Heart left ventricle (tissue), 13 donors: ENCODE results near the gene ERBB4.

ENCODE experiments used
- POLR2A ChIP-seq, 2 donors: fragments of 450-650 bp; IDR thresholded peaks; one replicate each; pipeline ENCODE4 v1.6.1; 2017; ENCODE audit warnings: antibody characterized with exemption in 2 of 2, mild to moderate bottlenecking in 2 of 2, moderate library complexity in 2 of 2
- TF ChIP-seq, protein P1 (sequence below), 12 donors: fragments of 200-600 bp; sonication (generic) in 4 of 12; IDR thresholded peaks; one replicate each; pipeline versions ENCODE4 v1.5.0 to v1.8.0; 2018 to 2022; ENCODE audit warnings: antibody characterized with exemption in 12 of 12, mild to moderate bottlenecking in 5 of 12
- donor health status: ischemic (EF 13 %, LVEDD 7.1; RV severe dilation, severe dysfunction).
- donor health status: DM: no; HTN: yes; CAD: no.
- donor health status: DM: no; HTN: no; CAD: no.
- donor health status: ischemic (EF 25% LVEDD 6.9; RV normal size, moderate dysfunction).
- donor health status: ischemic (EF 25% LVEDD 5.7; RV mildly dilated, moderate dysfunction).
- donor health status: ischemic (EF 35%, LVEDD 5.7; RV mildly dilated, moderate dysfunction).
- donor health status: nonischemic (EF 11% LVEDD 7.7; RV severe dilation, severe dysfunction).
- donor health status: DM: yes; HTN: yes; CAD: no.
- donor health status: PGD.
- donor health status: ischemic (EF 29% LVEDD 5.4; RV normal size, mild dysfunction).
- donor health status: nonischemic (EF 23%, LVEDD 6.1; RV moderate dilation, normal function).

DNA sequence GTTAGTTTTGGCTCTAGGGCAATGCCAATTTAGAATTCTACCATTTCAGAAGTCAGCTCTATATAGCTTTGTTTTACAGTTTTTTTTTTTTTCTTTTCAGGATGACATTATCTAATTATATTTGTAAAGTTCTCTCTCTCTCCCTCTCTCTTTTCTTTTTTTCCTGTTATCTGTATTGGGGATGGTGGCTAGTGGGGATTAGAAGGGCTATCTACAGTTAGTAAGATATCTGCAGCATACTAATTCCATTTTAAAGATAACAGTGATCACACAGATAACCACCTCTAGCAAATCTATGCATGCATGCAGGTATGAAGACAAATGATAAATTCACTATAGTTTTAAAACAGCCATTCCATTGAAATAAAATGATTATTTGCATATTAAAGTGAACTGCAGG lies 438.9 kb downstream of the ERBB4 start:
- TF ChIP-seq POLR2A (IDR thresholded peaks at IDR 0.05) = no peak
- TF ChIP-seq, protein P1, sequence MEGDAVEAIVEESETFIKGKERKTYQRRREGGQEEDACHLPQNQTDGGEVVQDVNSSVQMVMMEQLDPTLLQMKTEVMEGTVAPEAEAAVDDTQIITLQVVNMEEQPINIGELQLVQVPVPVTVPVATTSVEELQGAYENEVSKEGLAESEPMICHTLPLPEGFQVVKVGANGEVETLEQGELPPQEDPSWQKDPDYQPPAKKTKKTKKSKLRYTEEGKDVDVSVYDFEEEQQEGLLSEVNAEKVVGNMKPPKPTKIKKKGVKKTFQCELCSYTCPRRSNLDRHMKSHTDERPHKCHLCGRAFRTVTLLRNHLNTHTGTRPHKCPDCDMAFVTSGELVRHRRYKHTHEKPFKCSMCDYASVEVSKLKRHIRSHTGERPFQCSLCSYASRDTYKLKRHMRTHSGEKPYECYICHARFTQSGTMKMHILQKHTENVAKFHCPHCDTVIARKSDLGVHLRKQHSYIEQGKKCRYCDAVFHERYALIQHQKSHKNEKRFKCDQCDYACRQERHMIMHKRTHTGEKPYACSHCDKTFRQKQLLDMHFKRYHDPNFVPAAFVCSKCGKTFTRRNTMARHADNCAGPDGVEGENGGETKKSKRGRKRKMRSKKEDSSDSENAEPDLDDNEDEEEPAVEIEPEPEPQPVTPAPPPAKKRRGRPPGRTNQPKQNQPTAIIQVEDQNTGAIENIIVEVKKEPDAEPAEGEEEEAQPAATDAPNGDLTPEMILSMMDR (IDR thresholded peaks at IDR 0.05) = no peak
